Duodenal mucosa (tissue), 2 donors: ENCODE measurements around the gene ALK.

Experiments used
- H3K27ac ChIP-seq: one replicate; pipeline ENCODE4 v1.7.0; 2013; ENCODE audit warnings: low read depth, low read length
- H3K27me3 ChIP-seq, 2 donors: one replicate each; pipeline ENCODE4 v1.7.0; 2013; ENCODE audit warnings: low read length in 2 of 2, control low read depth in 1 of 2; ENCODE audit not compliant: insufficient read depth in 2 of 2, control insufficient read depth in 1 of 2
- H3K36me3 ChIP-seq, 2 donors: one replicate each; pipeline ENCODE4 v1.7.0; 2013; ENCODE audit warnings: low read length in 2 of 2, control low read depth in 1 of 2; ENCODE audit not compliant: insufficient read depth in 2 of 2, control insufficient read depth in 1 of 2
- H3K4me1 ChIP-seq, 2 donors: one replicate each; pipeline ENCODE4 v1.7.0; 2013; ENCODE audit warnings: low read length in 2 of 2, control low read depth in 1 of 2; ENCODE audit not compliant: insufficient read depth in 2 of 2, control insufficient read depth in 1 of 2
- H3K4me3 ChIP-seq, 2 donors: one replicate each; pipeline ENCODE4 v1.7.0; 2013; ENCODE audit warnings: low read length in 2 of 2, low read depth in 1 of 2
- H3K9ac ChIP-seq, 2 donors: one replicate each; pipeline ENCODE4 v1.7.0; 2013; ENCODE audit warnings: low read length in 2 of 2, low read depth in 1 of 2
- H3K9me3 ChIP-seq, 2 donors: one replicate each; pipeline ENCODE4 v1.7.0; 2013; ENCODE audit warnings: low read length in 2 of 2, control low read depth in 1 of 2; ENCODE audit not compliant: control insufficient read depth in 1 of 2

The ALK gene

DNA sequence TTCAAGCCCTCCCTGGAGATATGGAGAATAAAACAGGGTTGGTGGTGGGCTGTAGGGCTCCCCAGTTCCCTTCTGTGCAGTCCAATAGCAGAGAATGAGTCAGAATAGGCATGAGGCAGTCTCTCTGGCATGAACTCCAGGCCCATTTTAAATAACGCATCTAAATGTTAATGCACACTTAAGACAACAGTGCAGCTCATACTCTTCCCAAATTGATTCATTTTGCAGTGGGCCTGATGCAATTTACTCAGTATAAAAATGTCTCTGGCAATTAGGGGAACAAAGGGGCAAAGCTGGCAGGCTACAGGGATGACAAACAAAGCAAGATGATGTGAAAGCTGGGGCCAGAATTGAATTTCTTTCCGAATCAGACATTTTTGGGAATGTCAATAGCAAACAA is 403.4 kb downstream of the ALK start:
- Histone ChIP-seq H3K27ac (no peak overlapping the region), H3K4me1 (no peaks in the 10 kb centered on the region), H3K27me3 (no peaks in the 10 kb centered on the region), H3K9ac (no peak overlapping the region), H3K9me3 (no peaks in the 10 kb centered on the region), H3K36me3 (no peaks in the 10 kb centered on the region), H3K4me3 (no peak overlapping the region)

DNA sequence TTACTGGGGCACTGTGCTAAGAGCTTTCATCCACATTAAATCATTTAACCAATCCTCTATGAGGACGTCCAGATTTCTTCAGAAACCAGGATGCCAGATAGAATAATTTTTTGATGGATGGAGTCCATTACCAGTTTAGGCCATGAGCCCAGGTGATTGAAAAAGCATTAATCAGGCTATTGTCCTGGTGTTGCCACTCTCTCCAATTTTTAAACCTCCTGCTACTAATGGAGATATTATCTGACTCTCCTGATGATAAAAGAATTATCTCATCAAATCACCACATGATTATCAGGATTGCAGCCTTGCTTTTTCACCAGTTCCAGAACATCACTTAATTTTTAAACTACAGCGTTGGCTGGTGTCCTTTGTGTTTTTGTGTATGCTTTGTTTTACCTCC is 404.0 kb downstream of the ALK start:
- Histone ChIP-seq H3K9me3 (no peaks in the 10 kb centered on the region), H3K4me1 (no peaks in the 10 kb centered on the region), H3K27me3 (no peaks in the 10 kb centered on the region), H3K27ac (no peak overlapping the region), H3K9ac (no peak overlapping the region), H3K36me3 (no peaks in the 10 kb centered on the region), H3K4me3 (no peak overlapping the region)

DNA sequence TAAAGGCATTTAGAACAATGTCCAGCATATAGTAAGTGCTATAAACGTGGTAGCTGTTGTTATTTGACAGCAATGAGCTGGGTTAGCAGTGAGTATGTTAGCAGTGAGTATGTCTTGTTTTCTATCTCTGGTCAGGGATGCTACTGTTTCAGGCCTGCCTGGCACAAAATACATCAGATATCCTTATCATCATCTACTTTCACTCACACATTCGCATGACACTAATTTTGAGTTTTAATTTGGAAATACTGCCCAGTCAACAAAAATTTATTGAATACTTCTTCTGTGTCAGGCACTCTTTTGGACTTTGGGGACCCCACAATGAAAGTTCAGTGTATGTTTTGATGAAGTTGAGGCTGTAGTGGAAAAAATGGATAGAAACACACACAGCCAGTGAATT is 404.6 kb downstream of the ALK start:
- Histone ChIP-seq H3K4me3 (no peak overlapping the region), H3K9me3 (no peaks in the 10 kb centered on the region), H3K36me3 (no peaks in the 10 kb centered on the region), H3K27me3 (no peaks in the 10 kb centered on the region), H3K27ac (no peak overlapping the region), H3K9ac (no peak overlapping the region), H3K4me1 (no peaks in the 10 kb centered on the region)

DNA sequence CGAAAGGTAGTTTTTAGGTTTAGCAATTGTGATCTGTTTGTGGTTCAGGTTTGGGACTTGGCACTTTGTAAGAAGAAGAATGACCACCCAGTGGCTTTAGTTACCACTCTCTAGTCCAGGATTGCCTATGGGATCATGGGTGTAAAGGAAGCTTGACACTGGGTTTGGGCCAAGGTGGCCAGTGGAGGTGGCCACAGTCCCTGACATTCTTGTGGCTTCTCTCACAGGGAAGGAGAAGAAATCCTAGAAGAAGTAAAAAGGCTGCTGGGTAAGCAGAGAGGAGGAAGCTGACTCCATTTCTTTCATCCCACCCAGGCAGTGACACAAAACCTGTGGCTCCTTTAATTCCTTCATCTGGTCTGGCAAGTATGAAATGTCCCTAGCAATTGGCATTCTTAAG is 411.5 kb downstream of the ALK start:
- Histone ChIP-seq H3K4me3 (no peak overlapping the region), H3K4me1 (no peaks in the 10 kb centered on the region), H3K9me3 (peaks cover 0 to 4% of the 10 kb centered on the region in 2 donors), H3K27me3 (no peaks in the 10 kb centered on the region), H3K27ac (no peak overlapping the region), H3K9ac (no peak overlapping the region), H3K36me3 (no peaks in the 10 kb centered on the region)

DNA sequence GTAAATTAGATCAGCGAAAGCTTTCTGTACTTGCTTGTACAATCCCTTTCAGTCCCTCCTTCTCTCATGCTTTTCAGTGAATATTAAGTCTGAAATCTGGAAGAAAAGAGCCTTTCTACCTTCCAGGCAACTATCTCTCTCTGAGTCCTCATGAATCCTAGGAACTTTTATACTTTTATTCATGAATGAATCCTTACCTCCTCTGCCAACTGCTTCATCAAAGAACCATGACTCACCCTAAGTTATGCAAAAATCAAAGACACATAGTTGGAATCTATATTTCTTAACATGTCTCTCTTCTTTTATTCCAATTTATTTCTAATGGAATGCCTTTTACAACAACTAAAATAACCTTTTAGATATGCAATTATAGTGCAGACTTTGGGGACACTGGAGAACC is 412.0 kb downstream of the ALK start:
- Histone ChIP-seq H3K9ac (no peak overlapping the region), H3K4me1 (no peaks in the 10 kb centered on the region), H3K4me3 (no peak overlapping the region), H3K9me3 (peaks cover 0 to 4% of the 10 kb centered on the region in 2 donors), H3K27me3 (no peaks in the 10 kb centered on the region), H3K36me3 (no peaks in the 10 kb centered on the region), H3K27ac (no peak overlapping the region)

DNA sequence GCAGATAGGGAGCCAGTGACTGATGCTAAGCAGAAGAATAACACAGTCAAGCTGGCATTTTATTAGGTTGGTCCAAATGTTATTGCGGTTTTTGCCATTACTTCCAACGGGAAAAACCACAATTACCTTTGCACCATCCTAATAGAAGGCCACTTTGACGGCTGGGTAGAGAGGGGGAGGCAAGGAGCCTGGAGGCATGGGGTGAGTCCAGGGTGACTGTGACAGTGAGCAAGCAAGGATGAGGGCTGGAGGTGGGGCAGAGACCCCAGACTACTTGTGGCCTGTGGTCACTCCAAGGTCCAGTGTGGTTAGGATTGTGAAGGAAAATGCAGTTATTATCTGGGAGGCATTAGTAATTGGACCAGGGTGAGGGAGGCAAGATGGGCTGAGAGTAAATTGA is 416.6 kb downstream of the ALK start:
- Histone ChIP-seq H3K9me3 (peaks cover 0 to 4% of the 10 kb centered on the region in 2 donors), H3K27ac (no peak overlapping the region), H3K9ac (no peak overlapping the region), H3K4me3 (no peak overlapping the region), H3K4me1 (no peaks in the 10 kb centered on the region), H3K27me3 (no peaks in the 10 kb centered on the region), H3K36me3 (no peaks in the 10 kb centered on the region)

DNA sequence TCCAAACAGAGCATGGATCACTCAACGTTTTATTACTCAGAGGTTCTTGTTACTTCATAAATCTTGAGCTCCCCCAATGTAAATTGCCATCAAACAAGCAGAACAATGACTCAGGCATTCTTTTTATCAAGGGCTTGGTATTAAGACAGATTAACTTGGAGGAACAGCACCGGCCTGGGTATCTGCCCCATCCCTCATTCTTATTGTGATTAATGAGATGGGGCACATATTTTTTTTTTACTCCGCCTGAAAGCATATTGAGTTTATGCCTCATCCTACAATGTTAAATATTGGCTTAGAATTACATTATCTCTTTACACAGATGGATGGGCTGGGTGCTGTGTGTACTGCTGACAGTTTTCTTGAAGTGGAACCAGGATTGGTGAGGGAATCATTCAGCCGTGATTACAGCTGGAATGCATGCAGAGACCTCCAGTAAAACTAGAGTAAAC is 418.9 kb downstream of the ALK start:
- no peak overlapping the region for H3K27ac ChIP-seq
- H3K4me3 ChIP-seq: no peak overlapping the region
- no peaks in the 10 kb centered on the region for H3K9me3 ChIP-seq
- no peaks in the 10 kb centered on the region for H3K36me3 ChIP-seq
- H3K27me3 ChIP-seq: no peaks in the 10 kb centered on the region
- no peaks in the 10 kb centered on the region for H3K4me1 ChIP-seq
- H3K9ac ChIP-seq: no peak overlapping the region

DNA sequence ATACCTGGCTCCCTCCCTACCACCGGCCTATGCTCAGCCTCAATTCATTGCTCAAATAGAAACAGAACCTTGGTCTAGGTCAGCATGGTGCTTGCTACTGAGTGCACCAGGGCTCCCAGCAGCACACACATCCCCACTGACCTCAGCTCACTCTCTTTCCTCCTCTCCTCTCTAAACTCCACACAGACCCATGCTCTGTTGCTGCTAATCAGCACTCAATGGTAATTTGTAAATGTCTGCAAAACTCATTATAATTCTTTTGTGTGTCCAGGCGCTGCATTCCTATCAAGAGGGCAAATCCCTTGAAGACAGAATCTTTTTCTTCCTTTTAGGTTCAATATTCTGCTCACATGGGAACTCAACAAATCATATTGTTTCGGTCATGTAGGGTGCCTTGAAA is 424.0 kb downstream of the ALK start:
- Histone ChIP-seq H3K4me3 (no peak overlapping the region), H3K9me3 (no peaks in the 10 kb centered on the region), H3K27ac (no peak overlapping the region), H3K36me3 (no peaks in the 10 kb centered on the region), H3K27me3 (no peaks in the 10 kb centered on the region), H3K4me1 (no peaks in the 10 kb centered on the region), H3K9ac (no peak overlapping the region)

DNA sequence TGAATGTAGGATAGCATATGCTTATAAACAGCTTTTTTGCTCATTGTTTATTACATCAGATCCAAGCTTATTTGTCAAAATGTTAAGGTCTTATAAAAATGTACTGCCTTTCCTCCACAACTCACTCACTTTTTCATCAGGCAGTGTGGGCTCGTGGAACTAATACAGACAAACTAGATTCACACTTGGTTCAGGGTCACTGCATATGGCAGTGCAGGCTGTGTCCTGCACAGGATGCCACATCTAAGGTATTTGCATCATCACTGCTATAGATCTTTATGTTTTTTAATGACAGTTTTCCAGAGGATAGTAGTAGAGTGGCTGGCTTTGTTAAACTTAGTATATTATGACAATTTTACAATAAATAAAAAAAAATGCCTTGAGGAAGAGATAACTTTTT is 425.2 kb downstream of the ALK start:
- Histone ChIP-seq H3K4me1 (no peaks in the 10 kb centered on the region), H3K27ac (no peak overlapping the region), H3K9ac (no peak overlapping the region), H3K9me3 (no peaks in the 10 kb centered on the region), H3K27me3 (no peaks in the 10 kb centered on the region), H3K36me3 (no peaks in the 10 kb centered on the region), H3K4me3 (no peak overlapping the region)

DNA sequence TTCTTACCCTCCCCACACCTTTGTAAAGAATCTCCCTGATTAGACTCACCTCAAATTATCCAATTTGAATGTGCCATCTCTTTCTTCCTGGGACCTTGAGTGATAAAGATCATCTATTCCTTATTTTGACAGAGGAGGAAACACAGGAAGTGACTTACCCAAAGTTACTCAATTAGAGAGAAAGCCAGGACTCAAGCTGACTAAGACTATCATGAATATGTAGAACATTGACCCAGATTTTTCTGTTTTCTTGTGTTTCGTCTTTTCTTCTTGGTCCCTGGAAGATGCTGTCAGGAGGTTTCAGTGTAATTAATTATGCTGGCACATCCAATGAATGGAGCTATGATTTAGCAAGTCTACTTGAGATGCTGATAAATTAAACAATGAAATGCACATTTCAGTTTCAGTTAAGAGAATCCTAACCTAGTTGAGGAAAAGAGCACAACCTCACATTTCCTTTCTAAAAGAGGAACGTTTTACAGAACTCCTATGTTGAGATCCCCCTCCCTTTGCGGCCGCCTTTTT is 425.8 kb downstream of the ALK start:
- Histone ChIP-seq H3K9me3 (no peaks in the 10 kb centered on the region), H3K27ac (no peak overlapping the region), H3K4me1 (no peaks in the 10 kb centered on the region), H3K27me3 (no peaks in the 10 kb centered on the region), H3K4me3 (no peak overlapping the region), H3K9ac (no peak overlapping the region), H3K36me3 (no peaks in the 10 kb centered on the region)

DNA sequence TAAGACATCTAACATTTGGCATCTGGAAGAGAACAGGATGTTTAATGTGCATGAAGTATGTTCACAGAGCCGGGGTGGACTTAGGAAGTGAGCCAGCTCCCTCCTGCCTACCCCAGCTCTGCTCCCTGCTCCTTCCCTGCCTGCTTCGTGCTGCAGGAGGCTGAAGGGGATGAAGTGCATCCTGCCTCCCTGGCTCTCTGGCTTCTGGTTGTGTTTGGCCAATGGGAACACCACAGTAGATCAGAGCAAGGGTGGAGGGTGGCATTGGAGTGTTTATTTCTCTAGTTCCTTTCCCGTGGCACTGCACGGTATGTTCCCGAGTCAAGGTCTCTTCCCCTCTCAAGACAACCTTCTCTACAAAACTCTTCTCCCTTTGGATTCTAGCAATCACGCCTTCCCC is 426.3 kb downstream of the ALK start:
- Histone ChIP-seq H3K9ac (no peak overlapping the region), H3K27ac (no peak overlapping the region), H3K4me1 (no peaks in the 10 kb centered on the region), H3K27me3 (no peaks in the 10 kb centered on the region), H3K36me3 (no peaks in the 10 kb centered on the region), H3K9me3 (no peaks in the 10 kb centered on the region), H3K4me3 (no peak overlapping the region)
